GM06990 (cell line): ENCODE measurements around the gene SPTBN4.

Source experiments
- DNase-seq: peaks from one replicate; pipeline ENCODE4 v3.0.0-alpha.2; 2011; ENCODE audit not compliant: insufficient read length; ENCODE audit errors: extremely low read depth
- H3K27me3 ChIP-seq: replicated peaks from 2 replicates; pipeline ENCODE4 v1.6.0; 2011; ENCODE audit warnings: low read length; ENCODE audit not compliant: control insufficient read depth, insufficient read depth
- H3K36me3 ChIP-seq: 2 replicates; pipeline ENCODE4 v1.5.1; 2011; ENCODE audit warnings: low read length; ENCODE audit not compliant: control insufficient read depth, insufficient read depth
- H3K4me3 ChIP-seq: replicated peaks from 2 replicates; pipeline ENCODE4 v1.5.1; 2011; ENCODE audit warnings: low read depth, mild to moderate bottlenecking, control low read depth, low read length
- TF ChIP-seq, protein P1 (sequence below): IDR thresholded peaks from 2 replicates; pipeline ENCODE4 v1.5.1; 2011; ENCODE audit warnings: low read length, control low read depth, mild to moderate bottlenecking, inconsistent platforms; ENCODE audit not compliant: insufficient read depth, poor library complexity, severe bottlenecking

The SPTBN4 gene

DNA sequence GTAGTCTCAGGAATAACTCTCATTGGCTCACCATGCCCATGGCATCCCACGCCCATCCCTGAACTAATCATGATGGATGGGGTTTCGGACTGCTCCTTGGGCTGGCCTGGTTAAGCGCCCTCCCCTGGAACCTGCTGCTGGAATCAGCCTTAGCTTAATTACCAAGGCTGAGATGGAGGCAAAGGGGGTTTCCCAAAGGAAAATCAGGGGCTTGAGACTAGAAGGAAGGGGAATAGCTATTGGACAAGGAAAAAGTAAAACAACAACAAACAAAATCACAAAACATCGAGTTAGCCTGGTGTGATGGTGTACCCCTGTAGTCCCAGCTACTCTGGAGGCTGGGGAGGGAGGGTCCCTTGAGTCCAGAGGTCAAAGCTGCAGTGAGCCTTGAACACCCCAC lies 84.2 kb downstream of the SPTBN4 start:
- no peak for DNase-seq
- TF ChIP-seq, protein P1, sequence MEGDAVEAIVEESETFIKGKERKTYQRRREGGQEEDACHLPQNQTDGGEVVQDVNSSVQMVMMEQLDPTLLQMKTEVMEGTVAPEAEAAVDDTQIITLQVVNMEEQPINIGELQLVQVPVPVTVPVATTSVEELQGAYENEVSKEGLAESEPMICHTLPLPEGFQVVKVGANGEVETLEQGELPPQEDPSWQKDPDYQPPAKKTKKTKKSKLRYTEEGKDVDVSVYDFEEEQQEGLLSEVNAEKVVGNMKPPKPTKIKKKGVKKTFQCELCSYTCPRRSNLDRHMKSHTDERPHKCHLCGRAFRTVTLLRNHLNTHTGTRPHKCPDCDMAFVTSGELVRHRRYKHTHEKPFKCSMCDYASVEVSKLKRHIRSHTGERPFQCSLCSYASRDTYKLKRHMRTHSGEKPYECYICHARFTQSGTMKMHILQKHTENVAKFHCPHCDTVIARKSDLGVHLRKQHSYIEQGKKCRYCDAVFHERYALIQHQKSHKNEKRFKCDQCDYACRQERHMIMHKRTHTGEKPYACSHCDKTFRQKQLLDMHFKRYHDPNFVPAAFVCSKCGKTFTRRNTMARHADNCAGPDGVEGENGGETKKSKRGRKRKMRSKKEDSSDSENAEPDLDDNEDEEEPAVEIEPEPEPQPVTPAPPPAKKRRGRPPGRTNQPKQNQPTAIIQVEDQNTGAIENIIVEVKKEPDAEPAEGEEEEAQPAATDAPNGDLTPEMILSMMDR, result no peak
- Histone ChIP-seq H3K36me3 (no peaks in the 10 kb centered on the region), H3K4me3 (no peak overlapping the region), H3K27me3 (no peaks in the 10 kb centered on the region)

DNA sequence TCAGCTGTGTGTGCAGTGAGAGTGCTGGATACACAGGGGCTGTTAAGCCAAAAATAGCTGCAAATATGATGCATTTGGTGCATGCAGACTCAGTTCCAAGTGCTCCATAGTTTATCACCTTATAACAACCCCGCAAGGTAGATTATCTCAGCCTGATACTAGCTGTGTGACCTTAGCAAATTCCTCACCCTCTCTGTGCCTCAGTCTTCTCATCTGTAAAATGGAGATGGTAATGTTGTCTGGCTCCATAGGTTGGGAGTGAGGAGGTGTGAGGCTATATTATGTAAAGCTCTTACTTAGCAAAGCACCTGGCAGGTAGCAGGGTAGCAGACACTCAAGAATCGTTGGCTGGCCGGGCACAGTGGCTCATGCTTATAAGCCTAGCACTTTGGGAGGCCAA lies 86.0 kb downstream of the SPTBN4 start:
- TF ChIP-seq, protein P1, result no peak
- no peak for DNase-seq

DNA sequence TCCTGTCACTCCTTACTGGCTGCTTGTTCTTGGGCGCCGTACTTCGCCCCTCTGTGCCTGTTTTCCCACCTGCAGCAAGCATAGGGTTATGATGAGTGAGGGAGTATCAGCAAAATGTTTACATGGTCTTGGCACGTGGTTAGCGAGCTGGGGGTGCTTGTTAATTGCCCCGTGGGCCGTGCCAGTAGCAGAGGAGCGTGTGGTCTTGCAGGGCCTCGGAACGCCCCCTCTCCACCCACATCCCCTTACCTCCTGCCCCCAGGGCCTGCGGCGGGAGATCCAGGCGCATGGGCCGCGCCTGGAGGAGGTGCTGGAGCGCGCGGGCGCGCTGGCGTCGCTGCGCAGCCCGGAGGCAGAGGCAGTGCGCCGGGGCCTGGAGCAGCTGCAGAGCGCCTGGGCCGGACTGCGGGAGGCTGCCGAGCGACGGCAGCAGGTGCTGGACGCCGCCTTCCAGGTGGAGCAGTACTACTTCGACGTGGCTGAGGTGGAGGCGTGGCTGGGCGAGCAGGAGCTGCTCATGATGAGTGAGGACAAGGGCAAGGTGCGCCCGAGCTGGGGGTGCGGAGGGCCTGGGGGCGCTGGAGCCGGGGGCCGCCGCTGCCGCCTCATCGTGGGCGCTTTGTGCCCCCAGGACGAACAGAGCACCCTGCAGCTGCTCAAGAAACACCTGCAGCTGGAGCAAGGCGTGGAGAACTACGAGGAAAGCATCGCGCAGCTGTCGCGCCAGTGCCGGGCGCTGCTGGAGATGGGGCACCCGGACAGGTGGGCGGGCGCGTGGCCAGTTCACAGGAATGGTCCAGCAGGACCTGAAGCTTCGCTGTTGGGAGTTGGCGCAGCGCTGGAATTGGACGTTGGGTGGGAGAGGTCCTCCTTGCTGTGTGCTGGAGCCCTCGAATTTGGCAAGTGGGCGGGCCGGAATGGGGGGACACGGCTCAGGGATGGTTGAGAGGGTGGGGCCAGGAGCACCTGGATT lies 87.4 kb downstream of the SPTBN4 start:
- DNase-seq, result no peak
- Histone ChIP-seq H3K36me3 (no peaks in the 10 kb centered on the region), H3K4me3 (no peak overlapping the region), H3K27me3 (no peaks in the 10 kb centered on the region)
- TF ChIP-seq, protein P1, result no peak

More for the DNA sequence above, 86.0 kb downstream of the SPTBN4 start:
- no peaks in the 10 kb centered on the region for H3K36me3 ChIP-seq
- H3K4me3 ChIP-seq, result no peak overlapping the region
- no peaks in the 10 kb centered on the region for H3K27me3 ChIP-seq

DNA sequence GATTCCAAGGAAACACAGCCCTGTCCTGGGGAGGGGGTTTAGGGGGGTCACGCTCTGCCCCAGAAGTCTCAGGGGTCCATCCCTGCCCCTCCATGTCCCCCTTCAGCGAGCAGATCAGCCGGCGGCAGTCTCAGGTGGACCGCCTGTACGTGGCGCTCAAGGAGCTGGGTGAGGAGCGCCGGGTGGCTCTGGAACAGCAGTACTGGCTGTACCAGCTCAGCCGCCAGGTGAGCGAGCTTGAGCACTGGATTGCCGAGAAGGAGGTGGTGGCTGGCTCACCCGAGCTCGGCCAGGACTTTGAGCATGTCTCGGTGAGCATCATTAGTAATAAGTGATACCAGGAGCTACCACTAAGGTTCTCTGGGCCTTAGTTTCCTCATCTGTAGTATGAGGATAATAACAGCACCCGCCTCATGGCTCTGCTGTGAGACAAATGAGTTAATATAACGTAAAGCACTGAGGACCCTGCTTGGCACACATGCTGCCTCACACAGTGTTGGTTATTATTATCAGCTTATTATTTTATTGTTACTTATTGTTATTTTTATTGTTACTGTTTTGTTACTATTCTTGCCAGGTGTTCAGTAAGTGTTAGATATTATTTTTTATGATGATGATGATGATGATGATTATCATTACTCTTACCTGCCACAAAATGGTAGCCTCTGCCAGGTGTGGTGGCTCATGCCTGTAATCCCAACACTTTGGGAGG lies 89.3 kb downstream of the SPTBN4 start:
- TF ChIP-seq, protein P1, result no peak
- DNase-seq, result no peak
- H3K36me3 ChIP-seq, result no peaks in the 10 kb centered on the region
- no peak overlapping the region for H3K4me3 ChIP-seq
- H3K27me3 ChIP-seq, result no peaks in the 10 kb centered on the region; the same call in 1 of the 2 replicates

DNA sequence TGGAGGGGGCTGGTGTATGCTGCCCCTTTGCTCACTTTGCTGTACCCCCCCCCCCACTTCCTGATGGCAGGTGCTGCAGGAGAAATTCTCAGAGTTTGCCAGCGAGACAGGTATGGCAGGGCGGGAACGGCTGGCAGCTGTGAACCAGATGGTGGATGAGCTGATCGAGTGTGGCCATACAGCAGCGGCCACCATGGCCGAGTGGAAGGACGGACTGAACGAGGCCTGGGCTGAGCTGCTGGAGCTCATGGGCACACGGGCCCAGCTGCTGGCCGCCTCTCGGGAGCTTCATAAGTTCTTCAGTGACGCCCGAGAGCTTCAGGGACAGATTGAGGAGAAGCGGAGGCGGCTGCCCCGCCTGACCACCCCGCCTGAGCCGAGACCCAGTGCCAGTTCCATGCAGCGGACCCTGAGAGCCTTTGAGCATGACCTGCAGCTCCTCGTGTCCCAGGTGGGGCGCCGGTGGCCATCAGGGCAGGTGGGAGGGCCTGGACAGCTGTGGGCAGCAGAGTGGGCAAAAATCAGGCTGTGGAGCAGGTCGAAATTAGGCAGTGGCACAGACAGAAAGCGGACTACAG lies 90.2 kb downstream of the SPTBN4 start:
- H3K36me3 ChIP-seq, result no peaks in the 10 kb centered on the region
- DNase-seq, result no peak

More for the DNA sequence above, 90.2 kb downstream of the SPTBN4 start:
- H3K4me3 ChIP-seq, result no peak overlapping the region
- H3K27me3 ChIP-seq, result no peaks in the 10 kb centered on the region; the same call in 1 of the 2 replicates
- TF ChIP-seq, protein P1, result no peak
